ENCODE data around the gene MYBPC2. TPM values are rescaled to one million over a fixed set of nuclear protein-coding genes. Genes with fewer than 3 reads are reported as not detected.
"Not testable (repeated sequence)": the region's sequence is repeated elsewhere in the genome, so short reads cannot be mapped to it uniquely, and the experiment has no call there.

MYBPC2 gene
- total RNA-seq, 1 experiment from 2014 or later: not detected

DNA sequence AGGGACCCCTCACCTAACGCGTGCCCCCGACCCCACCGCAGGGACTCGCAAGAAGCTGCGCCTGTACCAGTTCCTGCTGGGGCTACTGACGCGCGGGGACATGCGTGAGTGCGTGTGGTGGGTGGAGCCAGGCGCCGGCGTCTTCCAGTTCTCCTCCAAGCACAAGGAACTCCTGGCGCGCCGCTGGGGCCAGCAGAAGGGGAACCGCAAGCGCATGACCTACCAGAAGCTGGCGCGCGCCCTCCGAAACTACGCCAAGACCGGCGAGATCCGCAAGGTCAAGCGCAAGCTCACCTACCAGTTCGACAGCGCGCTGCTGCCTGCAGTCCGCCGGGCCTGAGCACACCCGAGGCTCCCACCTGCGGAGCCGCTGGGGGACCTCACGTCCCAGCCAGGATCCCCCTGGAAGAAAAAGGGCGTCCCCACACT, 4.7 kb upstream of the MYBPC2 start:
- DNase-seq (ENCODE audit: low spot score): no peak

DNA sequence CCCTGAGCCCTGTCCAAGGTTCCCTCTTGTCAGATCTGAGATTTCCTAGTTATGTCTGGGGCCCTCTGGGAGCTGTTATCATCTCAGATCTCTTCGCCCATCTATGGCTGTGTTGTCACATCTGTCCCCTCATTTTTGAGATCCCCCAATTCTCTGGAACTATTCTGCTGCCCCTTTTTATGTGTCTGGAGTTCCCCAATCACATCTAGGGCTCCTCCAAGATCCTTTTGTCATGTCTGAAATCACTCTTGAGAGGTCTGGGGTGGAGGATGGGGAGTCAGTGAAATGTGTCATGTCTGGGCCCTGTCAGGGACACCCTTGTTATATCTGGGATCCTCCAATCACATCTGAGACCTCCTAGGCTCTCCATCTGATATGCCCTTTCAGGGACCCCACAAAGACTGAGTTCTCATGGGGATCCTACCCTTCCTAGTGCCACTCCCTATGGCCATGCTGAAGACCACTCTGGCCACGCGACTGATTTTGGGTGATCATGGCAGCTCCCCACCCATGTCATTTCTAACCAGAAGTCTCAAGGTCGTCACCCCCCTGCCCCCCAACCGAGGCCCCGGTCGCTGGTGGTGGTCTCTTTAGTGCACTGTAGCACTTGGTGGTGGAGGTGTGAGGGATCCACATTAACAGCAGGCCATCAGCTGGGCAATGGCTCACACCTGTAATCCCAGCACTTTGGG, 3.8 kb upstream of the MYBPC2 start:
- no peak for DNase-seq (ENCODE audit: low spot score)

DNA sequence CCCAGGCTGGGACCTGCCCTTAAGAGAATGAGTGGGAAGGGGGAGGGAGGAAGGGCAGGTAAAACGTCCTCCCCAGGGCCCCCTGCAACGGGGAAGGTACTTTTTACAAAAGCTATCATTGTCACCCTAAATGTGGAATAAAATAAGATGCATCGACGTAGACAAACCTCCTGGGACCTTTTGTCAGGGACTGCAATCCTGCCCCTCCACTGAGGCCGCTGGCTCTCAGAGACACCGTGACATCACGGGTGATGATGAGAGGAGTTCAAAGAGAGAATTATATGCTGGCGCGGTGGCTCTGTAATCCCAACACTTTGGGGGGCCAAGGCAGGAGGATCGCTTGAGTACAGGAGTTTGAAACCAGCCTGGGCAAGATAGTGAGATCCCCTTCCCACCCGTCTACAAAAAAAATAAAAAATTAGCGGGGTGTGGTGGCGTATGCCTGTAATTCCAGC, 1.8 kb upstream of the MYBPC2 start:
- DNase-seq (ENCODE audit: low spot score): no peak

DNA sequence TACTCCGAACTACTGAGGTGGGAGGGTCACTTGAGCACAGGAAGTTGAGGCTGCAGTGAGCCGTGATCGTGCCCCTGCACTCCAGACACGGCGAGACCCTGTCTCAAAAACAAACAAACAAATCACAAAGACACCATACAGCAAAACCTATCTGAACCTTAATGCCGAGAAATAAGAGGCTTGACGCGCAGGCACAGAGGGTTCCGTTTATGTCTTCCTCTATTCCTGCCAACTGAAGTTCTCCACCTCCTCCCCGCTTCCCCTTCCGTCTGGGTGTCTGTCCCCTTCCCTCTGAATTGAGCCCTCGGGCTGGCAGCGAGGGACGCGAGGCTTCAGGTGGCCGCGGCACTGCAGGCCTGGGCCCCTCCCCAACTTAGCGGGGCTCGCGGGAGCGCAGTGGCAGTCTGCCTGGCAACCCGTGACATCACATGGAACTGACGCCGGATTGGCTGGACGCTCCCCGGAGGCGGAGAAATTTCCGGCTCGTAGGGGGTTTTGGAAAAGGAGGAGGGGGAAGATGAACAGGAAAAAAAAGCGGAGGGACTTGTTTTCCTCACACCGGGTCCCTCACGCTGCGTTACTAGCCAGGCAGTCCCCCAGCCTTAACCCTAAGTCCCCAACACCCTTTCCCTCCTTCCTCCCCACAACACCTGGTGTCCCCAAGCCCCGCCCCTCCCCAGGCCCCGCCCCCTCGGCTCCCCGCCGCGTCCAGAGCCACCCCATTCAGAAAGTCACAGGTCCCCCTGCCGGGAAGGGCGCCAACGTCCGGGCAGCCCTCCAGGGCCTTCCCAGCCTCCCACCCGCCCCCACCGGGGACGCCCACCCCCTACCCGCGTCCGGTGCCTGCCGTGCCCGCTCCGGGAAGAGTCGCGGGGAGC, 1.1 kb upstream of the MYBPC2 start:
- DNase-seq (ENCODE audit: low spot score): peak; percentile 63

DNA sequence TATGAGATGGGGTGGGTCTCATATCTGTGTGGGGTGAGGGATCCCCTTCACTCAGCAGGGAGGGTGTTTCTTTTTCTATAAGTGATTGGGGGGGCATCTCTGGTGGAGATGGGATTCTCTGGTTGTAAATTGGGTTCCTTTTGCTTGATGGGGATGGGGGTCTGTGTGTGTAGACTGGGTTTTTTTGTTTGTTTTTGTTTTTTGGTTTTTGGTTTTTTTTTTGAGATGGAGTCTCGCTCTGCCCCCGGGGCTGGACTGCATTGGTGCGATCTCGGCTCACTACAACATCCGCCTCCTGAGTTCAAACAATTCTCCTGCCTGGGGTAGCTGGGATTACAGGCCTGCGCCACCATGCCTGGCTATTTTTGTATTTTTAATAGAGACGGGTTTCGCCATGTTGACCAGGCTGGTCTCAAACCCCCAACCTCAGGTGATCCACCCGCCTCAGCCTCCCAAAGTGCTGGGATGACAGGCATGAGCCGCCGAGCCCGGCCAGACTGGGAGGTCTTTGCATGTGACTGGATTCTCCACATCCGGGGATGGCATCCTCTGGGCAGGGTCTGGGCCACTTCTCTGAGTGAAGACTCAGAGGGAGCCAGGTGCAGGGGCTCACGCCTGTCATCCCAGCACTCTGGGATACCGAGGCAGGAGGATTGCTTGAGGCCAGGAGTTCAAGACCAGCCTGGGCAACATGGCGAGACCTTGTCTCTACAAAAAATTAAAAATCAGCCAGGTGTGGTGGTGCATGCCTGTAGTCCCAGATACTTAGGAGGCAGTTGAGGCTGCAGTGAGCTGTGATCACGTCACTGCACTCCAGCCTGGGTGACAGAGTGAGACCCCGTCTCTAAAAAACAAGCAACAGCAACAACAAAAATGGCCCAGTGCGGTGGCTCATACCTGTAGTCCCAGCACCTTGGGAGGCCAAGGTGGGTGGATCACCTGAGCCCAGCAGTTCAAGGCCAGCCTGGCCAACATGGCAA, 799 bp downstream of the MYBPC2 start:
- no peak for DNase-seq (ENCODE audit: low spot score)

DNA sequence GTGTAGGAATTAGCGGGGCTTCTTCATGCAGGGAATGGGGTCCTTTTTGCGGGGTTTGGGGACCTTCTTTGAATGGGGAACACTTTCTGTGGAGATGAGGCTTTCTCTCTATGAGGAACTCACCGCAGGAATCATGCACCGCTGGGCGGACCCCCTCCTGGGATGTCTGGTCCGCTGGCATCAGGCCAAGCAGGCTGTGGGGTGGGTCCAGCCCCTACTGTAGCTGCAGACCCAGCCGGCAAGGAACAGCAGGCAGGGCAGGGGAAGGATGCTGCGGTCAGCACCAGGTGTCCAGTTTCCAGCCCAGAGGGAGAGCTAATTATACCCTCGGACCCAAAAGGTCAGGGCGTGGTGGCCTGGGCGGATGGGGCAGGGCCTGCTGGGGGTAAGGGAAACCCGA, 1.8 kb downstream of the MYBPC2 start:
- DNase-seq (ENCODE audit: low spot score): no peak

DNA sequence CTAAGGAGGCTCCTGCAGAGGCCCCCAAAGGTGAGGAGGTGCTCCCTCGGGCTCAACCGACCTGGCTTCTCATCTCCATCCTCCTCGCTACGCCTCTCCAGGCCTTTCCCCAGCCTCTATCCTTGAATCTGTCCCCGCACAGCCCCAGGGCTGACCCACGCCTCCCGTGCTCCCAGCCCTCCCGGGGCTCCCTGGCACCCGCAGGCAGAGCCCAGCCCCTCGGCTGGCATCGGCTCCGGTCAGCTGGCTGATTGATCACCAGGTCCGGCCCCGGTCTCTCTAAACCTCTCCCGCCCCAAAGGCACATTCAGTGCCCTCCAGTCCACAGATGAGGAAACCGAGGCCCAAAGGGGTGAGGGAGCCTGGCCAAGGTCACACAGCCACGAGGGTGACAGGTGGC, 2.5 kb downstream of the MYBPC2 start:
- DNase-seq (ENCODE audit: low spot score): no peak

DNA sequence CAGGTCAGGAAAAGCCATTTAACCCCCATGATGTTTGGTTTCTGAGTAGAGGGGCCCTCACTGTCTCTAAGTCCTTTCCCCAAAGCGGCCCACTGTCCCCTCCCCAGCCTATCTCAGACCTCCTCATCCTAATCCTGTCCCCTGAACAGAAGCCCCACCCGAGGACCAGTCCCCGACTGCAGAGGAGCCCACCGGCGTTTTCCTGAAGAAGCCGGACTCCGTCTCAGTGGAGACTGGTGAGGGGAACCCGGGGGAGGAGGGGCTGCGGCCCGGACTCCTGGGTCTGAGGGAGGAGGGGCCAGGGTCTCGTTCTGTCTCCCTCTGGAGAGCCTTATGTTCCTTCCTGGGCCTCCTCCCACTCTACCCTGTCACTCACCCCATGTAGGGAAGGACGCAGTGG, 2.9 kb downstream of the MYBPC2 start:
- DNase-seq (ENCODE audit: low spot score): no peak

DNA sequence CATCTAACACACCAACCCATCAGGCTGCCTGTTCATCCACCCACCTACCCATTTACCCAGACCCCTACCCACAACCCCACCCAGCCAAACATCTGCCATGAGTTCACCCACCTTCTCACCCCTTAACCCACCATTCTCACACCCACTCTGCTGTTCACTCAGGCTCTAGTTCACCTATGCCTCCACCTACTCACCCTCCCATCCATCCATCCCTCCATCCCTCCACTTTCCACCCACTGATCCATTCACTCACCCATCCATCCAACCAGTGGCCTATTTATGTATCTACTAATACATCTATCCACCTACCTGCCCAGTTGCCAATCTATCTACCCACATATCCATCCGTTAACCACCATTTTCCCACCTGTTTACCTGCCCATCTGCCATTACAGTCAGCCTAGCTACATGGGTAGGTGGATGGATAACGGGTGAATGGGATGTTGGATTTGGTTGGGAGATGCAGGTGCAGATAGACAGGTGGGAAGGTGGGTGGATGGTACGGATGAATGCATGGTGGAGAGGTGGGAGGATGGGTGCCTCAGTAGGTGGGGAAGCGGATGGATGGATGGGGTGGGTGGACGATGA, 5.3 kb downstream of the MYBPC2 start:
- no peak for DNase-seq (ENCODE audit: low spot score)

DNA sequence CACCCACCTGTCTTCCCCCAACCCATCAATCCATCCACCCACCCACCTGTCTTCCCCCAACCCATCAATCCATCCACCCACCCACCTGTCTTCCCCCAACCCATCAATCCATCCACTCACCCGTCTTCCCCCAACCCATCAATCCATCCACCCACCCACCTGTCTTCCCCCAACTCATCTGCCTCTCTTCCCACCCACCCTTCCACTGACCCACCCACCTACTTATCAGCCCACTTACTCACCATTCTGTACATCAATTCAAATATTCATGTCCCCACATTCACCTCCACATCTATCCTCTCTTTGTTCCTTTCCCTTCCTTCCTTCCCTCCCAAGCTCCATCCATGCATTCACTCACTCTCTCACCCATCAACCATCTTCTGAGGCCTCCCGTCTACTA, 6.4 kb downstream of the MYBPC2 start:
- DNase-seq (ENCODE audit: low spot score): not testable (repeated sequence)

DNA sequence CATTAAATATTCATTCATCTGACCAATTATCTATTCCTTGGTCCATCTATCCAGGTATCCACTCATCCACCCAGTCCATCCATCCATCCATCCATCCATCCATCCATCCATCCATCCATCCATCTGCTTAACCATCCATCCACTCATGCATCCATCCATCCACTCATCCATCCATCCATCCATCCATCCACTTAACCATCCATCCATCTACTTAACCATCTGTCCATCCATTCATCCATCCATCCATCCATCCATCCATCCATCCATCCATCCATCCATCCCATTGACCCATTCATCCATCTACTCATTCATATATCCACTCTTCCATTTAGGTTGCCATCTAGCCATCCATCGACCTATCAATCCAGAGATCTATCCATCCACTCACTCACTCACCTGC, 11.4 kb downstream of the MYBPC2 start:
- DNase-seq (ENCODE audit: low spot score): no peak

DNA sequence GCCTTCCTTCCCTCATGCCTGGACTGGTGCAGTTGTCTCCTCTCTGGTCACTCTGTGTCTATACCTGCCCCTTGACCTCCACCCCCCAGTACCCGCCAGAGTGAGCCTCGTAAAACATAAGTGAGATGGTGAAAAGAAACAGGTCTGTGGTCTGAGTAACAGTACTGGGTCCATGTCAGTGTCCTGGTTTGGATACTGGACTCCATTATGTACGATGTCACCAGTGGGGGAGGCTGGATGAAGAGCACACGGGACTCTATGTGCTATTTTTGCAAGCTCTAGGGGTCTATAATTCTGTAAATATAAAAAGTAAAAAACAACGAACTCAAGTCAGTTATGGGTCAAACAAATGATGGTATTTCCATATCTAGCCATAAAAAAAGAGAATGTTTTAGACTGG, 14.4 kb downstream of the MYBPC2 start:
- DNase-seq (ENCODE audit: low spot score): no peak

DNA sequence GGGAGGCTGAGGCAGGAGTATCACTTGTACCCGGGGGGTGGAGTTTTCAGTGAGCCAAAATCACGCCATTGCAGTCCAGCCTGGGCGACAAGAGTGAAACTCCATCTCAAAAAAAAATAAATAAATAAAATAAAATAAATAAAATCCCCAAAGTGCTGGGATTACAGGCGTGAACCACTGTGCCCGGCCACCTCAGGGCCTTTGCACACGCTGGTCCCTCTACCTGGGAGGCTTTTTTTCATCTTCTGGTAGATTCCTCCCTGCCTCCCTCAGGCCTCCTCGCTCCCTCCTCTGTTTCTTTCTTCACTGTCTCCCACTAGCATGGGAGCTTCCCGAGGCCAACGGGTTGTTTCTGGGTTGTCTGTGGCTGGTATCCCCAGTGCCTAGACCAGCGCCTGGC, 15.1 kb downstream of the MYBPC2 start:
- DNase-seq (ENCODE audit: low spot score): no peak

DNA sequence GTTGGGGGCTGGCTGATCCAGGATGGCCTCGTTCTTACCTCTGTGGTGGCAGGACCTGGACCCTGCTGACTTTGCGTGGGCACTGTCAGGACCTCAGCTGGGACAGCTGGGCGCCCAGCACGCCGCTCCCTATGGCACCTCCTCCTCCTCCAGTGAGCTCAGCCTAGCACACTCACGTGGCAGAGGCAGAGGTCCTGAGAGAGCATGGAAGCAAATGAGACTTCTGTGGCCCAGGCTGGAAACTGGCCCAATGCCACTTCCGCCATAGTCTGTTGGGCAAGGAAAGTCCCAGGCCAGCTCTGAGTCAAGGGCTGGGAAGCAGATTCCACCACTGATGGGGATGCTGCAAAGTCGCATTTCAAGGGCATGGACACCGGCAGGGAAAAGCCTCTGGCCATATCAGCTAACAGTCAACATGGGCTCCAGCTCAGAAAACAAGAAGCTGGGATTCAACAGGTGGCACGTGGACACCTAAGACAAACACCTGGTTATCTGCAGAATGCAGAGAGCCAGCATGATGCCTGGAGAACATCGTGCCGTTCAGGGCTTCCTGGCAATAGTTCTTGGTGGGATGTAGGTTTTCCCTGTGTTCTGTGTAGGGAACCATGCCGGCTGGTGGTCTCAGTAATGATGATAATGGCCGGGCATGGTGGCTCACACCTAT, 16.7 kb downstream of the MYBPC2 start:
- DNase-seq (ENCODE audit: low spot score): peak; percentile 95

DNA sequence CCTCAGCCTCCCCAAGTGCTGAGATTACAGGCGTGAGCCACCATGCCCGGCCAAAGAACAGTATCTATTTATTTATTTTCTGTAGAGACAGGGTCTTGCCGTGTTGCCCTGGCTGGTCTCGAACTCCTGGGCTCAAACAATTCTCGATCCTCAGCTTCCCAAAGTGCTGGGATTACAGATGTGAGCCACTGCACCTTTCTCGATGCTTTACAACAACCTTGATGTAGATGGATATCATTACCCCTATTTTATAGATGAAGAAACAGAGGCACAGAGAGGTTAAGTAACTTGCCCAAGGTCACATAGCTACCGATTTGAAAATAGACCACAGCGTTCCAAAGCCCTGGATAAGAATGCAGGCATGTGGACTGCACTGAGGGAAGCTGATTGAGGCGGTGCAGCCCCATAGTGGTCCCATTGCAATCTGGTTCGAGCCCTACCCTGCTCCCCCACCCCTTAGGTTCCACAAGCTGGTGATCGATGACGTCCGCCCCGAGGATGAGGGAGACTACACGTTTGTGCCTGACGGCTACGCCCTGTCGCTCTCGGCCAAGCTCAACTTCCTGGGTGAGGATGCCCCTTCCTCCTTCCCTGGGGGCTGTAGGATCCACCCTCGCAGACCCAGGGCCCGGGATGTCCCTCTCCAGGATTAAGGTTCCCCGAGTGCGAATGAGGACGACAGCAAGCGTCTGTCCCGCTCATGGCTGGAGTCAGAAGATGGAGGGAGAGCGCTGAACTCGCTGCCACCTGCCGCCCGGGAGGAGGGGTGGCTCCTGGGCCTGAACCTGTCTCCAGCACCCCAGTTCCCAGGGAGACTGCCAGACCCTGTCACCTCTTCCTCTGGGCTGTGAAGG, 17.9 kb downstream of the MYBPC2 start:
- no peak for DNase-seq (ENCODE audit: low spot score)

DNA sequence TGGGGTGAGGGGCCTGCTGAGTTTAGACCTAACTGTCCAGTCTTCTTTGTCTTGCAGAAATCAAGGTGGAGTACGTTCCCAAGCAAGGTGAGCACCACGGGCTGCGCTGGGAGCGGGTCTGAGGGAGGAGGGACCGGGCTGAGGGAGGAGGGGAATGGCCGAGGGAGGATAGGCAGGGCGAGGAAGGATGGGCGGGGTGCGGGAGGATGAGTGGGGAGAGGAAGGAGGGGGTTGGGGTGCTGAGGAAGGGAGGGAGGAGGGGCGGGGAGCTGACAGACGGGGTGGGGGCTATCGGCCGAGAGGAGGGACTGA, 18.5 kb downstream of the MYBPC2 start:
- no peak for DNase-seq (ENCODE audit: low spot score)

DNA sequence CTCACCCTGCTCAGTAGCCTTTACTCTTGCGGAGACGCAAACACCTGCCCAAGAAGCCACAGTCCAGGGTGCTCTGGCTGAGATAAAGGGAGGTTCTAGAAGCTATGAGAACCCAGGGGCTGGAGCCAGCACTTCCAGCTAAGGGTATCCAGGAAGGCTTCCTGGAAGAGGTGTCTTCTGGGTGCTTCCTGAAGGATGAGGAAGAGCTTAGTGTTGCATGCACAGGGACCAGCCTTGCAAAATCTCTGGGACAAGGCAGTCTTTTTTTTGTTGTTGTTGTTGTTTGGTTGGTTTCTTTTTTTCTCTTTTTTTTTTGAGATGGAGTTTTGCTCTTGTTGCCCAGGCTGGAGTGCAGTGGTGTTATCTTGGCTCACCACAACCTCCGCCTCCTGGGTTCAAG, 20.6 kb downstream of the MYBPC2 start:
- no peak for DNase-seq (ENCODE audit: low spot score)

DNA sequence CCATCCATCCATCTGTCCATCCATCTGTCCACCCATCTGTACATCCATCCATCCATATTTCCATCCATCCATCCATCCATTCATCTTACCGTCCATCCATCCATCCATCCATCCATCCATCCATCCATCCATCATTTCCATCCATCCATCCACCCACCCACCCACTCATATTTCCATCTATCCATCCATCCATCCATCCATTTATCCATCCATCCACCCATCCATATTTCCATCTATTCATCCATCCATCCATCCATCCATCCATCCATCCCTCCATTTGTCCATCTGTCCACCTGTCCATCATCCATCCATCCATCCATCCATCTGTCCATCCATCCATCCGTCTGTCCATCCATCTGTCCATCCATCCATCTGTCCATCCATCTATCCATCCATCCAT, 23.3 kb downstream of the MYBPC2 start:
- no peak for DNase-seq (ENCODE audit: low spot score)

DNA sequence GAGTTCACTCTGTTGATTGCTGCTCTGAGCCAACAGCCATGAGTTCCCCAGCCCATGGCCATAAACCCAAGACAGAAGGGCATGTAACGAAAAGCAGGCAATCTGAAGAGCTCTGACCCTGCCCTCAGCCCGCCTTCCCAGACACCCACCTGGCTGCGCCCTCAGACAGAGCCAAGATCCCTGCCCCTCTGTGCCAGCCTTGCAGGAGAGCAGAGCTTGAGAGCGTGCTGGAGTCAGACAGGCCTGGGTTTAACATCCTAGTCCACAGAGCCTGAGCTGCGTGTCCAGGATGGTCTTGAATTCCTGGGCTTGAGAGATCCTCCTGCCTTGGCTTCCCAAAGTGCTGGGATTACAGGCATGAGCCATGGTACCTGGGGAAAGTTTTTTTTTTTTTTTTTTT, 24.6 kb downstream of the MYBPC2 start:
- no peak for DNase-seq (ENCODE audit: low spot score)

DNA sequence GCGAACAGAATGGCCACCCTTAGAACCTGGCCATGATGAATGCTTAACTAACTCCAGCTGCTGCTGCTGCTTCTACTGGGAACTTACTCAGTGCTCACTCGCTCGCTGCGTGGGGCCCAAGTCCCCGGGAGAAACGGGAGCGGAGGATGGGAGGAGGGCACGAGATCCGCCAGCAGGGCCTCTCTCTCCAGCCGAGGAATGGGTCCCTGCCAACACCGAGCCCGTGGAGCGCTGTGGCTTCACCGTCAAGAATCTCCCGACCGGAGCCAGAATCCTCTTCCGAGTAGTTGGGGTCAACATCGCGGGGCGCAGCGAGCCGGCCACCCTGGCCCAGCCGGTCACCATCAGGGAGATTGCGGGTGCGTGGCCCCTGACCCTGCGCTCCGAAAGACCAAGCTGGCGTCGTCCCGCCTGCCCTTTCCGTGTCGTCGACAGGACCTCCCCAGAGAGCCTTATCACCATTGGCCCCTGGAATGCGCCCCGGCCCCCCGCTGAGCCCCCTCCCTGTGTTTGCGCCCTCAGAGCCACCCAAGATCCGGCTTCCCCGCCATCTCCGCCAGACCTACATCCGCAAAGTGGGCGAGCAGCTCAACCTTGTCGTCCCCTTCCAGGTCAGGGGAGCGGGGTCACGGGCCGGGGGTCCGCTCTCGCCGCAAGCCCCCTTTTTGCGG, 25.8 kb downstream of the MYBPC2 start:
- DNase-seq (ENCODE audit: low spot score): no peak

Data from A172 (cell line).